NCI-H187 (cell line): Measurements from ENCODE around the gene ODF2L.

Experiments used
- DNase-seq, 2 experiments: peaks; one replicate each; lab custom pipeline; 2025; lab: John Stamatoyannopoulos, UW

ODF2L gene, protein sequence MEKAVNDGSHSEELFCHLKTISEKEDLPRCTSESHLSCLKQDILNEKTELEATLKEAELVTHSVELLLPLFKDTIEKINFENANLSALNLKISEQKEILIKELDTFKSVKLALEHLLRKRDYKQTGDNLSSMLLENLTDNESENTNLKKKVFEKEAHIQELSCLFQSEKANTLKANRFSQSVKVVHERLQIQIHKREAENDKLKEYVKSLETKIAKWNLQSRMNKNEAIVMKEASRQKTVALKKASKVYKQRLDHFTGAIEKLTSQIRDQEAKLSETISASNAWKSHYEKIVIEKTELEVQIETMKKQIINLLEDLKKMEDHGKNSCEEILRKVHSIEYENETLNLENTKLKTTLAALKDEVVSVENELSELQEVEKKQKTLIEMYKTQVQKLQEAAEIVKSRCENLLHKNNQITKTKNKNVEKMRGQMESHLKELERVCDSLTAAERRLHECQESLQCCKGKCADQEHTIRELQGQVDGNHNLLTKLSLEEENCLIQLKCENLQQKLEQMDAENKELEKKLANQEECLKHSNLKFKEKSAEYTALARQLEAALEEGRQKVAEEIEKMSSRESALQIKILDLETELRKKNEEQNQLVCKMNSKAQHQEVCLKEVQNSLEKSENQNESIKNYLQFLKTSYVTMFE

DNA sequence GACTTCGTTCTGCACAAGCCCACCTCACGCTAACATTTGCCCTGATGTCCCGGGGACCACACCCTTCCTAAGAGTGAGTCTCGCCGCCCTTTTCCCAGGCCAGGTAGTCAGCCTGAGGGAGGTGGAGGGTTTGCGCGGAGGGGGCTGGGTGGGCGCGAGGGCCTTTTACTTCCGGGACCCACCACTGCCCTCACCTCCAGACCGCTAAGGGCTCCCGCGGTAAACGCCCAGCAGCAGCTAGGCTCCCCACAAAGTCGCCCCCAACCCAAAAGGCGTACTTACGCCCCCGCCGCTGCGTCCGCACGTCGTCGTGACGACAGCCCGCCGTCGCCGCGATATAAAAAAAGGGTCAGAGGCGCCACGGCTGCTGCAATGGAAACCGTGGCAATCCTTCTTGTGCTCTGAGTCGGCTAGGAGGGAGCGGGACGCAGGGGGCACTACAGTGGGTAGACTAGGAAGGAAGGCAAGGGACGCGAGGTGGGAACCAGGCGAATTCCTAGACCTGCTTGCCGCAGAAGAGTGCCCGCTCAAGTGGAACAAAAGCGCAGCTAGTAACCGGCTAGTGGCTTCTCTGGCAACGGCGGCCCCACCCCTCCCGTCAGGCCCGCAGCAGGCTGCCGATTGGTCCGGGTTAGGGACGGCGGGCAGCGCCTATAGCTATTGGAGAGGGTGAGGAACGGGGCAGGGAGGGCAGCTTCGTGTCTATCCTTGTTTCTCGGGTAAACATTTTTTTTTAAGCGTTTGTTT lies at the start of gene ODF2L:
TSS of gene ODF2L (minus strand) at position 573 of the 747 bp plus-strand sequence. CDS start 9,296 bp downstream, outside the sequence.
- DNase-seq: peak; percentile 60 to 74

DNA sequence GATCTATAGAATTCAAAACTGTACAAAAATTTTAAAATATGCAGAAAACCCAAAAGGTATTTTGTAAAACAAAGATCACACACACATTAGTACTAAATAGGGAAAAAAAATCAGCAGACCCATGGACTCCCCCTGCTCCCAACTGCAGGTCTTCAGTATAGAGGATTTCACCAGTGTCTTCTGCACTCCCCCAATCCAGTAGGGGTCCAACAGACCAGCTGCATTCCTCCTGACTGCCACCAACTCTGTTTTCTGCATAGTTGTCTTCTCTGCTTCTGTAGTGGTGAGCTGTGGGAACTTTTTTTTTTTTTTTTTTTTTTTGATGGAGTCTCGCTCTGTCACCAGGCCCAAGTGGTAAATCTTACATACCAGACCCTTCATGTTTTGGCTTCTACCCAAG lies 49.8 kb upstream of the ODF2L start:
- DNase-seq: no peak

DNA sequence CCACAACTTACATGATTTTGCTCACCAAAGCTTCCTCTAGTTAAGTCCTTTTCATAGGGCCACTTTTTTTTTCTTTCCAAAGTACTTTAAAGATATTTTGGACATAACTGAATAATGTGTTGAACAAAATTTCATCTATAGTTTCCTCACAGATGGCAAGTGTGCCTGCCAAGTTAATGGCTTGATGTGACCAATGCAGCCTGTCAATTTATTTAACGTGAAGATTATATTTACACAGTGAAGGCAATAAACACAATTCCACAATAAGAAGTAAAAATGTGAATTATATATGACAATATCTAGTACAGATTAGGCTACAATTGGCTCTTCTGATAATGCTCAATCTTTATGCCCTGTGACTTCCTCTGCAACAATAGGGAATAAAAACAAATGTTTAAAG lies 45.9 kb upstream of the ODF2L start:
- no peak for DNase-seq

DNA sequence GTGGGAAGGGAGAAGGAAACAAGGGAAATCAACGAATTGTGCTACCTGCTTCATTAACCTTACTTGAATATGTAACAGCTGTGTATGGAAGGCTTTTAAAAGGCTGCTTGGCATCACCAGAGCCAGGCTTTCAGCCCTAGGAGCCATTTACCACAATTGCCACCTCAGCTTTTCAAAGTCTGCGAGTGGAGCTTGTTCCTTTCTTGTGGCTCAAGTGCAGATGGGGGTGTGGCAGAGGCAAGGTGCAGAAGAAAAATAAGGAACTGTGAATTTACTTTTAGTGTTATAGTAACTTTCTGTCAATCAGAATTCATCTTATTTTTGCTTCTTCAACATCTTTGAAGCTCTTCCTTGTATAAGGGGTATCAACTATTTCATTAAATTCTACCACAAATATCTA lies 45.5 kb upstream of the ODF2L start:
- no peak for DNase-seq

DNA sequence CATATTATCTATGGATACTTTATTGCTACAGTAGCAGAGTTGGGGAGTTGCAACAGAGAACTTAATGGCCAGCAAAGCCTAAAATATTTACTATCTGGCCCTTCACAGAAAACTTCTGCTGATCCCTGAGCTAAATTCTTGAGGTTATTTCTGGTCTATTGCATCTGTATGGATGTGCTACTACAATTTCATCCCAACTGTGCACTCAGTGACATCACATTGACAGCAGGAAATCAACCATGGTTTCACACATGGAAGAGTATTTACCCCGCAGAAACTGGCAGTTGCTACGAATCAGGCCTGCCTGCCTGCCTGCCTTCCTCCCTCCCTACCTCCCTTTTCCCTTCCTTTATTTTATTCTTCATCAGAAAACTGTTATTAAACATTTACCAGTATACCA lies 39.9 kb upstream of the ODF2L start:
- DNase-seq: peak; percentile 26 to 51

DNA sequence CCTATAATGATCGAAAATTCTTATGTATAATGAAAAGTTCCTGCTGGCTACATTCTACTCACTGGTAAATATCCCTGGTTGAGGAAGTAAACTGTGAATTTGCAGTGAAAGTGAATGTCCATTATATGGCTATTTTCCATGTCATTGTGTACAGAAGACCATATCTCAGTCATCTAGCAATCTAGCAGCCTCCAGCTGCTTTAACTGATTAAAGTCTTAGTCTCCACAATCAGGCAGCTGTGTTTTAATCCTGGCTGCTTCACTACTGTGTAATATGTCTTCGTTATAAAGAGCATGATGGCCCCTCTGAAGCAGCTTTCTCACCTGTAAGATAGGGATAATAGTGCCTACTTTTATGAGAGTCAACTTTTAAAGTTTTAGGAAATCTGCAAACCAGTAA lies 39.2 kb upstream of the ODF2L start:
- DNase-seq: no peak

DNA sequence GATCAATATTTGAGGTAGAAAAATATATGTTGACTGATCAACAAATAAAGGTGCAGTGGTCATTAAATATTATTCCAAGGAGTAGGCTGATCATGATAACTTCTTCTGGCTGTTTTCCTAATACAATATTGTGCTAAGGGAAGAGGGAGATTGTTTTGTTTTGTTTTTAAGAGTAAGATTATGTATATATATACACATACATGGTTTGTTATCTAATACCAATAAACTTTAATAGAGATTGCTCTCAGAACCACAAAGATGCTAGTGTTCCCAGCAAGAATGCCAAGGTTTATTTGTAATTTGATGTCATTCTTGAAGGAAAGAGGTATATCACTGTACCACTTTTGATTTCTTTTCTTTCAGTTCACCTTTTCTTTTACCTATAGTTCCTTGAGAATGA lies 37.9 kb upstream of the ODF2L start:
- DNase-seq: no peak

DNA sequence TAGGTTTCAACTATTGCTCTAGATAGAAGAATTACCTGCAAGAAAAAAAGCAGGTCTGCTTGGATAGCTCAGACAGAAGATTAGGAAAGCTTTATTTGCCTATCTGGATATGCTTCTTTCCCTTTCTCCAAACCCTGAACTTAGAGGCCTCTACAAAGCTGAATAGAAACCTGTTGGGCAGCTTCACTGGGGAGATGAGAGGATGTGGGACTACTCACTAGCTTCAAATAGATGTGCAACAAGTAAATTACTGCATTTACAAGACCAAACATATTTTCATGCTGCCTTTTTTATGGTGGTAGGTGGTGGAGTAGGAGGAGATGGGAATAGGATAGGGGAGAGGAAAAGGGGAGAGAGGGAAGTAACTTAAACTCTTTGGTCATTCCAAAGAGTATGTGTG lies 34.3 kb upstream of the ODF2L start:
- DNase-seq: no peak

DNA sequence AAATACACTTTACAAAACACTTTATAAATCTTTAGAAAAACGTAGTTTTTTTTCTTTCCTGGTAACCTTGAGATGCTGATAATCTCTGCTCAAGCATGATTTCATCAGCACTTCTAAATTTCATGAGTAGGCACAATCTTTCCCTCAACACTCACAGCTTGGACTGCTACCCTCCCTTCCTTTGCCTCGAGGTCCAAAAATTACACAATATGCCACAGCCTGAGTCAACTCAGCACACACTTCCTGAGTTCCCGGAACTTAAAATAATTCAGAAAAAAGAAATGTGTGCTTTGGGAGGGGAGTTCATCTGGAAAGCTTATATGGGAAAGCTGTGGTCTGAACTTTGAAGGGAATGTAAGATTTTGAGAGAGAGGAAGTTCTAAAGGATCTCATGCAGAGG lies 33.7 kb upstream of the ODF2L start:
- DNase-seq: no peak

DNA sequence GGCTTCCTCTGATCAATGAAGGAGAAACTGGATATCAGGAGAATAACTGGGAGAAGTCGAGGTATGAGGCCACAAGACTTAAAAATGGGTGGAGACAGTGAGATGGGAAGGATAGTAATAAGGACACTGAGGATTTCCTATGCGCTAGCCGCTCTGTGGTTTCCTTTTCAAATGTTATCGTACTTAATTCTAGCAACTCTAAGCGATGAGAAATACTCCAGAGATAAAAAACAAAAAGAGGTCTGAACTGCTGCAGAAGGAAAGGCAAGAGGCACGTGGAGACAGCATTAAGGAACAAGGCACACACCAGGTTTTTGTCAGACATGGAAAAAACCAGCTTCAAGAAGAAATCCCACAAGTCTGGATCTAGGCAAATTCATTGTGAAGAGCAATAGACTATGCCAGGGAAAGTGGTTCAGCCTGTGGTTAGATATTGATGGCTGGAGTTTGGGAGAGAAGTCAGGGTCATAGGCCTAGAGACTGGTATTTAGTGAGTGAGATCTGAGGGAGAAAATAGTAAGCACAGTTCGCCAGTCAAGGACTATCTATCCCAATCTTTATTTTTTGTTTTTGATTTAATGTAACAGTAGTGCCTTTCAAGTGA lies 33.1 kb upstream of the ODF2L start:
- no peak for DNase-seq

DNA sequence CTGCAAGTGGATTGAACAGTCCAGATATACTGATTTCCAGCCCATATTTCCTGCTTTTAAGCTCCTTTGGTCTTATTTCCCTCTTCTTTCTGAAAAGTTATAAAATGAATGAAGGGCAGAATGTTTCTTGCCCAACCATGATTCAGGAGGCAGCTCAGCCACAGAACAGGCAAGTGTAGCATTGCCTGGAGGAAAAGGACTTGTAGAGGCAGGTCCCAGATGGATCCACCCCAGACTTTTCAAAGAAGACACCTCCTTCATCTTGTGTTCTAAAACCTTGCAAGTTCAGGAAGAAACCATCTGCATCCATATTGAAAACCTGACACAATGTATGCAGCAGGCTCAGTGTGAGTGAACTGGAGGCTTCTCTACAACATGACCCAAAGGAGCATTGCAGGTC lies 27.8 kb upstream of the ODF2L start, which contains the start of gene CLCA2:
TSS of gene CLCA2 (plus strand) at position 299 of the 400 bp plus-strand sequence. CDS start at position 376, 77 bp downstream.
- no peak for DNase-seq

DNA sequence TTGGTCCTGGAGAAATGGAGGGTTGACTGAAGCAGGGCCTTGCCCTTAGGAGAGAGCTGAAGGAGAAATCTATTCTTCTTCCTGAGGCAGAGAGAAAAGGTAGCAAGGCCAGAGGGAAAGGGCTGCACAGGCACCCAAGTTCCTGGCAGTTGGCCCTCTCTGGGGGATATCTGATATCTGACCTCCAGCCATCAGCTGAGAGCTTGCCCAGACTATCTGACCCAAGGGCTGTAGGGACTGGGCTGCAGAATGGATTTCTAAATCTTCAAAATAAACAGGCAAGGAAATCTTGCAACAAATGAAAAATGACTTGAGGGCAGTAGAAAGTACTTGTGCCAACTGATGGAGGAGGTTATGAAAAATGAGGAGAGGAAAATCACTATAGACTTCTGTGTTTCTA lies 27.4 kb upstream of the ODF2L start:
- DNase-seq: no peak

DNA sequence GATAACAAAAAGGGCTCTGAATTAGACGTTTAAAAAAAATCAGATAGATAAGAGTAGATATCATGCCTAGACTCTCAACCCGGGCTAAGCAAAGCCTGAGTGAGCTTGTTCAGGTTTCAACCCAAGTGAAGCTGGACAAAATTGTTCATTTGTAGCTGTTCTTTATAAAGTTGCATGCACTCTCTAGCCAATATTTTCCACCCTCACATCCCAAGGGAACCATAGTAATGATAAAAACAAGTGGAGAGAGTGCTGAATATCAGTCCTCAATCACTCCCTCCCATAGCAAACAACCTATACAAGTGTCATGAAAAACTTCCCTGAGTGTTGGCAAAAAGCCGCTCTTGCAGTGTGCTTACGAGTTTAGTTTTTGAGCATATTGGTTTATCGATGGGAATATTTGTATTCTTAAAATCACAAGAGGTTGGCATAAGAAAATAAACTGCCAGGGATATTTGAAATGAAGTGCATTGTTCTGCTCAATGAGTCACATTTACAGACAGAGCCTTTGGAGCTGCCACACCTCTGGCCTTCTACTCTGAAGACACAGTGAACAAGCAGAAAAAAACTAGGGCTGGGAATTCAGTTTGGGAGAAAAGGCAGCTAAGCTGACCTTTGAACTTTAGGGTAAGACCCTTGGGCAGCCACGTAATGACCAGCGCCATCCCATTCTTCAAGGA lies 25.6 kb upstream of the ODF2L start:
- no peak for DNase-seq

DNA sequence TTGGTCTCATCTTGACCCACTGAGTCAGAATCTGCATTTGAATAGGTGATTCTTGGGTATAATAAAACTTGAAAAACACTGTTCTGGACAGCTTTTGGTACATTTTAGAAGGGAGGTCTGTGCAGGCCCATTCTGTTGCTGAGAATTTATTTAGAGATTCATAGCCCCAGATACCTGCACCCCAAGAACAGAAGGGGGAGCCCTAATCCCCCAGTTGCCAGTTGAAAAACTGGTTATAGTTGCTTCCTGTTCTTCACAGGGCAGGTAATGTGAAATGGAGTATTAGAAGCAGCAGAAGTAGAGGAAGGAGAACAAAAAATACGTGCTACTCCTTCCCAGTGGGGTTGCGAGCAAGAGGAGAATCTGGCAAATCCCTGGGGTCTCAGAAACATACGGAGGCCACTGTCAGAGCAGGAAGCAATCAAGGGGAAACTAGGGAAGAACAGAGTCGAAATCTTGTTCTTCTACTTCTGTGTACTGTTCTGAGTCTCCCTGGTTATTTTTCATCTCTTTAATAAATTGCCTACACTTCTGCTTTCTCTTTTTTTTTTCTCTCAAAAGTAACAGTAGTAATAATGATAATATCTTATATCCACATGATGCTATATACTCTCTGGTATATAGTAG lies 23.3 kb upstream of the ODF2L start:
- peak in 1 of 2 experiments; percentile 8 for DNase-seq

DNA sequence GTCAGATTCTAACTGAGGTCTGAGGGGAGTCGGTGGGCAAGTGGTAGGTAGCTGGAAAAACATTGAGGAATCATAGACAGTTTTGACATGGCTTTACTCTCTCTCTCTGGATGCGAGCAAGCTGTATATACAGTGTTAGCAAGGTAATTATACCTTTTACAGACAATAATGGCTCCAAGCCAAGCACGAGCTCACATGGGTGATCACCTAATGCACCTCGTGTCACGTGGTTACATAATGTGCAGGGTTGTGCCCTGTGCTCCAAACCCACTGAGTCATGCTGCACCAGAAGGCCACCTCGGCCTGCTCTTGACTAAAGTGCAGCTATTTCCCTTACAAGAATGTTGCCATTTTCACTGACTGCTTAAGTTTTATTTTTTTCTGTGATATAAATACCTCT lies 20.2 kb upstream of the ODF2L start:
- DNase-seq: no peak

DNA sequence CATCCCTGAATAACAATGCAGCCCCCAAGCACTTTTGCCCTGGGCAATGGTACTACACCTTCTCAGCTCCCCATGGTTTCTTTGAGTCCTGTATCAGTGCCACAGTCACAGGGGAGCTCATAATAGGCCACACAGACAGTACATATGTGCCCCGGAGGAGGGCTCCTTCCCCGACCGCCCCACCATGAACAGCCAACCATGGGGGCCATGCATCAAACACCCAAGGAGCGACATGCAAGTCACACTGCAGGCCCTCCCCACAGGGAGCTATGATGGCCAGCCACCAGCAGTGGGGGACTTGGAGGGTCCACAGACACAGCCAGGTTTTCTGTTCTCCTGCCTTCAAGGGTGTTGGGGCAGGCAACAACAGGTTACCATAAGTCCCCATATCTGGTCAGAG lies 14.8 kb upstream of the ODF2L start:
- DNase-seq: no peak

DNA sequence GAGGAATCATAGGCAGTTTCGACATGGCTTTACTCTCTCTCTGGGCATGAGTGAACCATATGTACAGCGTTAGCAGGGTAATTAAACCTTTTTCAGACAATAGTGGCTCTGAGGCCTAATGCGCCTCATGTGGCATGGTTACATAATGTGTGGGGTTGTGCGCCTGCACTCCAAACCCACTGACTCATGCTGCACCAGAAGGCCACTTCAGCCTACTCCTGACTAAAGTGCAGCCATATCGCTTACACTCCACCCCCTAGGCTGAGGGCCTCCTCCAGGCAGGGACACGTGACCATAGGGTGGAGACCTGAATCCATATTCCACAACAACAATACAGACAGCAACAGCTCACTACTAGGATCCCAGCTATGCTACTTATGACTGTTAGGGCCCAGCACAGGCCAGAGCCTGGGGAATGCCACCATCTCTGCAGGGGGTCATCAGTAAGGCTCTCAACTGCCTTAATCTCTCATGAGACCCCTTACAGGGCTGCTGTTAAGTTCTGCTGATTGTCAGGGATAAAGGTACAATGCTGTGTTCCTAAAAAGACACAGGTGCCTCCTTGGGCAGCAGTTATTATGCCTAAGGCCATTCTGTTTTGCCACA lies 13.4 kb upstream of the ODF2L start:
- DNase-seq: peak; percentile 81 to 90

DNA sequence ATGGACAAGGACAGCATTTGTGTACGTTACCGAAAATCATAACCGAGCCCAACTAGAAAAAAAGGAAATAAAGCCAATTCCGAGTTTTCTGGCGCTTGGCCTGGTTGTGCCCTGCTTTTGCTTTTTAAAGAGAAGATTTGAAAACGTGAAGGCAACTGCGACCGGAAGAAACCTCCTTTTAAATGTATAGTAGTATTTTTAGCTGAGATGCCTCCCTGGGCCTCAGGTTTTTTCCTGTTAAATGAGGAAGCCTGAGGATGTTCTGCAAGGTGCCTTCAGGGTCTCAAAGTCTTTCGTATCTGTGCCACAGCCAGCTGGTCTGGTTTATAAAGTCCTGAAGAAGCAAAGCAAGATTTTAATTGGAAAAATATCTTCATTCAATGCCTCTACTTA lies 371 bp upstream of the ODF2L start:
- DNase-seq: peak in 1 of 2 experiments; percentile 54

DNA sequence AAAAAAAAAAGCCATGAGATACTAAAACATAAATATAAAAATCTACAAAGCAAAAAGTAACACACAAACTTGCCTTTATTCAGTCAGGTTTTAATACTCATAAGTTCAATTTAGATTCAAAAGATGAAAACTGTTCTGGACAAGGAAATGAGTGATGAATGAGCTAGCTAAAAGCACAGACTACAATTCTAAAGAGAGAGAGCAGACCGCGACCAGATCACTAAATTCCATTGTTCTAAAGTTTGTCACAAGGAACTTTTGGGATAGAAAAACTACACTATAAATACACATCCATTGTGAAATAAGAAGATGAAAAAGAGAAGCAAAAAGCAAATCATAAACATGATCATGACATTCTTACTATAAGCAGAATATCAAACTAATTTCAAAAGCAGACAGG lies 1.7 kb downstream of the ODF2L start:
- DNase-seq: no peak

DNA sequence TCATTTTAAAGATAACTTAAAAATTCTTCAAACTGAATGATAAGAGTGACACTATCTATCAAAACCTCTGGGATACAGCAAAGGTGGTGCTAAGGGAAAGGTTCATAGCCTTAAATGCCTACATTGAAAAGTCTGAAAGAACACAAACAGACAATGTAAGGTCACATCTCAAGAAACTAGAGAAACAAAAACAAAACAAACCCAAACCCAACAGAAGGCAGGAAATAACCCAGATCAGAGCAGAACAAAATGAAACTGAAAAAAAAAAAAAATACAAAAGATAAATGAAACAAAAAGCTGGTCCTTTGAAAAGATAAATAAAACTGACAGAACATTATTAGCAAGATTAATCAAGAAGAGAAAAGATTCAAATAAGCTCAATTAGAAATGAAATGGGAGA lies 6.8 kb downstream of the ODF2L start:
- no peak for DNase-seq

DNA sequence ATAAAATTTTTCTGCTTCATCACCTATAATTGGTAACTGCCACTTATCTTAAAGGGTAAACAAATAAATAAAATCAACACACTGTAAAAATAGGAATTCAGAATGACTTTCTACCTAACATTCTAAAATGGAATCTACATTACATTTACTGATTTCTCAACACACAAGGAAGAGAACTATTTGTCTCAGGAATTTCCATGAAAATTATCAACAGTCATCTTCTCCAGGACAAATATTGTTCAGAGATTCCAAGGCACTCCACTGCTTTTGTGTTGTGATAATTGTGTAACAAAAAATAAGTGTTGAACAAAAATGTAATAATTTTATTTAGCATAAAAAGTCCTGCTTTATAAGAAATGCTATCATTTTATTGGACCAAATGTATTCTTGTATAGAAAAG lies 7.3 kb downstream of the ODF2L start:
- DNase-seq: no peak
